ENCODE data around the gene RASA2. TPM values are rescaled to one million over a fixed set of nuclear protein-coding genes. Genes with fewer than 3 reads are reported as not detected.

RASA2 gene
- total and polyA plus RNA-seq, 2 of the 4 experiments (the other 2 are of a cell fraction) = 6.1 to 14.0 TPM

GRCh38 chr3:141499965-141500364 is 13.1 kb downstream of the RASA2 start:
- Histone ChIP-seq H3K23ac (ENCODE audit: low read depth, low read length) (no peak overlapping the region), H4K20me1 (ENCODE audit: insufficient read depth, low read length) (peaks cover 25% of the 10 kb centered on the region), H3K18ac (ENCODE audit: low read depth, low read length) (no peak overlapping the region), H3K9me1 (ENCODE audit: insufficient read depth, low read length) (0 out of 2 replicates have a peak, but pooled peaks cover 3% of the 10 kb centered on the region), H3K27ac (ENCODE audit: insufficient read depth, low read length) (no peak overlapping the region), H3K36me3 (ENCODE audit: control insufficient read depth, insufficient read depth, low read length) (peaks cover 1% of the 10 kb centered on the region; the same call in 1 of the 2 replicates), H3K4me2 (ENCODE audit: low read depth, low read length) (no peak overlapping the region), H2BK120ac (ENCODE audit: low read depth, low read length) (no peak overlapping the region), H2BK20ac (ENCODE audit: low read depth, low read length) (no peak overlapping the region), H2BK15ac (ENCODE audit: low read depth, low read length) (no peak overlapping the region), H3K4ac (ENCODE audit: low read depth, low read length) (no peak overlapping the region), H3K14ac (replicated peaks; ENCODE audit: low read depth, low read length) (no peak overlapping the region), H2AK9ac (replicated peaks; ENCODE audit: low read depth, low read length, poor library complexity) (no peak overlapping the region), H3K56ac (ENCODE audit: extremely low read depth, insufficient read depth, low read length) (no peak overlapping the region), H3K27me3 (ENCODE audit: control insufficient read depth, insufficient read depth, low read length) (no peaks in the 10 kb centered on the region), H3K9ac (ENCODE audit: low read depth, low read length) (no peak overlapping the region), H4K5ac (ENCODE audit: low read depth, low read length) (no peak overlapping the region), H3K9me3 (ENCODE audit: control insufficient read depth, insufficient read depth, low read length) (no peaks in the 10 kb centered on the region), H2AFZ (replicated peaks; ENCODE audit: low read length, poor library complexity) (no peak overlapping the region), H3K79me1 (ENCODE audit: low read depth in 1 of 2, low read length in 2 of 2) (peaks cover 14 to 47% of the 10 kb centered on the region in 2 experiments; a peak in 3 of 4 replicates), H4K8ac (ENCODE audit: low read depth in 2 of 2, low read length in 2 of 2) (no peak overlapping the region), H4K91ac (ENCODE audit: insufficient read depth, low read depth, low read length) (no peak overlapping the region), H2AK5ac (ENCODE audit: low read depth, low read length) (no peak overlapping the region), H3K4me3 (ENCODE audit: insufficient read depth, low read depth, low read length) (no peak overlapping the region), H2BK5ac (ENCODE audit: low read depth, low read length, poor library complexity, severe bottlenecking) (no peak overlapping the region), H3K4me1 (ENCODE audit: control insufficient read depth, insufficient read depth, low read length) (peaks cover 7% of the 10 kb centered on the region; the same call in 1 of the 2 replicates)
- in situ Hi-C loops (cut with MboI; ENCODE audit: low sequenced_read_pairs) = no loop called here
- TF ChIP-seq RFX5 (IDR thresholded peaks at IDR 0.05; ENCODE audit: low read depth, low read length) (no peak), RCOR1 (IDR thresholded peaks at IDR 0.05; ENCODE audit: insufficient replicate concordance, low read length) (no peak), RAD21 (IDR thresholded peaks at IDR 0.05; ENCODE audit: low read length) (no peak), MAZ (IDR thresholded peaks at IDR 0.05; ENCODE audit: borderline replicate concordance, low read depth, low read length) (no peak), ELK1 (IDR thresholded peaks at IDR 0.05; ENCODE audit: borderline replicate concordance, low read depth, low read length) (no peak), FOS (IDR thresholded peaks at IDR 0.05; ENCODE audit: low read depth, low read length) (no peak), MAFK (IDR thresholded peaks at IDR 0.05; ENCODE audit: low read depth, low read length) (no peak), POLR2A (IDR thresholded peaks at IDR 0.05; ENCODE audit: low read depth, low read length) (no peak), SMC3 (IDR thresholded peaks at IDR 0.05; ENCODE audit: low read depth, low read length) (no peak), CHD1 (IDR thresholded peaks at IDR 0.05; ENCODE audit: low read depth, low read length) (no peak), NFE2L2 (IDR thresholded peaks at IDR 0.05; ENCODE audit: low read depth, low read length) (no peak), CEBPB (IDR thresholded peaks at IDR 0.05; ENCODE audit: low read depth, low read length) (no peak), BHLHE40 (IDR thresholded peaks at IDR 0.05; ENCODE audit: low read depth, low read length) (no peak), USF2 (IDR thresholded peaks at IDR 0.05; ENCODE audit: low read depth, low read length) (no peak)
- TF ChIP-seq, protein P1, sequence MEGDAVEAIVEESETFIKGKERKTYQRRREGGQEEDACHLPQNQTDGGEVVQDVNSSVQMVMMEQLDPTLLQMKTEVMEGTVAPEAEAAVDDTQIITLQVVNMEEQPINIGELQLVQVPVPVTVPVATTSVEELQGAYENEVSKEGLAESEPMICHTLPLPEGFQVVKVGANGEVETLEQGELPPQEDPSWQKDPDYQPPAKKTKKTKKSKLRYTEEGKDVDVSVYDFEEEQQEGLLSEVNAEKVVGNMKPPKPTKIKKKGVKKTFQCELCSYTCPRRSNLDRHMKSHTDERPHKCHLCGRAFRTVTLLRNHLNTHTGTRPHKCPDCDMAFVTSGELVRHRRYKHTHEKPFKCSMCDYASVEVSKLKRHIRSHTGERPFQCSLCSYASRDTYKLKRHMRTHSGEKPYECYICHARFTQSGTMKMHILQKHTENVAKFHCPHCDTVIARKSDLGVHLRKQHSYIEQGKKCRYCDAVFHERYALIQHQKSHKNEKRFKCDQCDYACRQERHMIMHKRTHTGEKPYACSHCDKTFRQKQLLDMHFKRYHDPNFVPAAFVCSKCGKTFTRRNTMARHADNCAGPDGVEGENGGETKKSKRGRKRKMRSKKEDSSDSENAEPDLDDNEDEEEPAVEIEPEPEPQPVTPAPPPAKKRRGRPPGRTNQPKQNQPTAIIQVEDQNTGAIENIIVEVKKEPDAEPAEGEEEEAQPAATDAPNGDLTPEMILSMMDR (conservative IDR thresholded peaks at IDR 0.05; ENCODE audit: low read depth, low read length) = no peak
- ChIA-PET POLR2A (ENCODE audit: unreplicated experiment) (no interaction called here), CTCF (no interaction called here)
- BruUV-seq (replicated peaks) = no TSS peak
- ATAC-seq (ENCODE audit: low read depth) (no peak), DNase-seq (no peak)
- dilution Hi-C loops (cut with HindIII; ENCODE audit: low sequenced_read_pairs, unreplicated experiment) = no loop called here
- intact Hi-C loops (cut with micrococcal nuclease) = no loop called here
